ENCODE measurements around the gene DDOST.

The DDOST gene

GRCh38 chr1:20658166-20658915 lies 2.8 kb downstream of the DDOST start:
- TF ChIP-seq CTCF (conservative IDR thresholded peaks at IDR 0.05), result no peak
- no peak overlapping the region for H3K27ac ChIP-seq

- no peak for TF ChIP-seq CTCF (conservative IDR thresholded peaks at IDR 0.05)
- H3K27ac ChIP-seq, result no peak overlapping the region
Observed at GRCh38 chr1:20657024-20657423, 4.1 kb downstream of the DDOST start.

- no peak overlapping the region for H3K27ac ChIP-seq
- no peak for TF ChIP-seq CTCF (conservative IDR thresholded peaks at IDR 0.05)
Observed at GRCh38 chr1:20654104-20654690, 7.0 kb downstream of the DDOST start.

- TF ChIP-seq CTCF (conservative IDR thresholded peaks at IDR 0.05), result no peak
- no peak overlapping the region for H3K27ac ChIP-seq
Observed at GRCh38 chr1:20652300-20652699, 8.9 kb downstream of the DDOST start.

GRCh38 chr1:20648946-20649345 lies 12.2 kb downstream of the DDOST start:
- no peak for TF ChIP-seq CTCF (conservative IDR thresholded peaks at IDR 0.05)
- H3K27ac ChIP-seq, result no peak overlapping the region

GRCh38 chr1:20648438-20648837 lies 12.7 kb downstream of the DDOST start:
- no peak overlapping the region for H3K27ac ChIP-seq
- no peak for TF ChIP-seq CTCF (conservative IDR thresholded peaks at IDR 0.05)

- no peak overlapping the region for H3K27ac ChIP-seq
- TF ChIP-seq CTCF (conservative IDR thresholded peaks at IDR 0.05), result no peak
Observed at GRCh38 chr1:20645414-20645813, 15.8 kb downstream of the DDOST start.

Data from VCaP (cell line).